Measurements from ENCODE around the gene SOCS1.

SOCS1 gene

DNA sequence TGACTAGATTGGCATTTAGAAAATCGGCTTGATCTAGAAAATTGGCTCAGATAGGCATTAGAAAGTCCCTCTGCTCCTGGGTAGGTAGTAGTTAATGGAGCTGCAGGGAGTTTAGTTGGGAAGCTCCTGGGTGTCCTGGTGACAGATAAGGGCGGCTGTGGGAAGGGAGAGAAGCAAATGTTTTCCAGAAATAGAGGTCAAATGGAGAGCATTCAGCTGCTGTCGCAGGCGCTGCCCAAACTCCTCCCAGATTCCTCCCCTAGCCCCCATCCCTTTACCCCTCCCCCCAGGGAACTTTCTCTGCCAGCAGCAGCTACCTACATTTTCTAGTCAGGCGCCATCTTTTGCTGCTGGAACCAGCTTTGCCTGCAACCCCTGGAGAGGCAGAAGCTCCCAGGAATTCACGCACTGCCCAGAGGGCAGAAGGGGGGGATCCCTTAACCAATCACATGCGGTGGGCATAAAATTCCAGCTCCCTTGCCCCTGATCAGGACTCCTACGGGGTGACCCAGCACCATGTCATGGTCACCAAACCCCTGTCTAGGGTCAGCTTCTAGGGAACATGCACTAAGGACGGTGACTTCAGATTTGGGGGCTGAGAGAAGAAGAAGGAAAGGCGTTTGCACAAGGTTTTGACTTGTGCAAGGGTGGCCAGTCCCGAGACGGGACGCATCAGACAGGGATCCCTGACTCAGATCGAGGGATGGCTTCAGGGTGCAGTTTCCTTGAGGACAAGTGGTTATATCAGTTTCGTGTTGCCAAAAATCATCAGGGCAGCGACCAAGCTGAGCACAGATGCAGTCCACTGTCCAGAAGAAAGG is 43.8 kb downstream of the SOCS1 start:
- no peak overlapping the region for H3K27ac ChIP-seq
- H3K4me3 ChIP-seq, result no peak overlapping the region

DNA sequence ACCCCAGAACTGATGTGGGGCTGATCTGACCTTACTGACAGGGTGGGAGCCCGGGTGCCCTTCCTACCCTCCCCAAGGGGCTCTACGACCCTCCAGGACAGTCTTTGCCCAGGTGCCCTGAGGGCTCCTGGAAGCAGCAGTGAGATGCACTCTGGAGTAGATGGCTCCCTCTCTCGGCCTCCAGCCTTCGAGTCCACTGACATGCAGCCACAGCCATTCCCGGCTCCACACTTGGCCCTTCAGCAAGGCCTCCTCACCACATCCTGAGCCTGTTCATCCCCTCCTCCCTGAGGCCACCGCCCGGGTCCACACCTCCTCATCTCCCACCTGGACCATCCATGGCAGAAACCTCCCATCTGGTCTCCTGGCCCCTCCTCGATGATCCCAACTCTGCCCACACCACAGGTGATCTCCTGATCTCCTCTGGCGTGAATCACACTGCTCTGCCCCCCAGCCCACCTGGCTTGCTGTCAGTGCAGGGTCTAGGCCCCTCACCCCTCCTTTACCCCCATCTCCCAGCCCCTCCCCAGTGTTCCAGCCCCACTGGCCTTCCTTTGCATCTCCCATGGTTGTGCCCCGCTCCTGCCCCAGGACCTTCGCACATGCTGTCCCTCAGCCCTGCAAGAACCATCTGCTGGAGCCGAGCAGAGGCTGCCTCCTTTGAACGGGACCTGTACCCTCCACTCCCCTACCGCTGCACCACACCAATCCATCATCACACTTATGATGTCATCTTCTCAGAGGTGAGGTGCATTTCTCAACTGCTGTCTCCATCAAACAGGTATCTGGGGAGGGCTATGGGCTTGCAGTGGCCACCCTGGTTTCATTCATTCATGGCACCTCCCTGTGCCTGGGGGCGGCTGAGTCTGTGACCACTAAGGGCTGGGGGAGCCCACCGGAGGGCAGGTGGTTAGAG is 44.7 kb downstream of the SOCS1 start:
- Histone ChIP-seq H3K27ac (no peak overlapping the region), H3K4me3 (no peak overlapping the region)

DNA sequence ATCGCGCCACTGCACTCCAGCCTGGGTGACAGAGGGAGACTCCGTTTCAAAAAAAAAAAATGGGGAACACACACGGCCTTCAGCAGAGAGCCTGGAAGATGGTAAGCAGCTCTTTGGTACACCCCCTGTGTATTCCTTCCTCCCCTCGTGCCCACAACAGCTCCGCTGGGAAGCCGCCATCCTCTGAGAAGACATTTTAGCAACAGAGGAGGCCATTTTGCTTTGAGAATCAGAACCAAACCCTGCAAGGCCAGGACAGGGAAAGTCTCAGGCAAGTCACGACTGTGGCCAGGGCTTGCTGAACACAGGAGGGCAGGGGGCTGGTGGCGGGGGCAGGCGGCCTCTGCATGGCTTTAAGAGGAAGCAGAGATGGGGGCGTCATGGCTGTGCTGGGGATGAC is 45.7 kb downstream of the SOCS1 start:
- no peak overlapping the region for H3K27ac ChIP-seq
- H3K4me3 ChIP-seq, result no peak overlapping the region

DNA sequence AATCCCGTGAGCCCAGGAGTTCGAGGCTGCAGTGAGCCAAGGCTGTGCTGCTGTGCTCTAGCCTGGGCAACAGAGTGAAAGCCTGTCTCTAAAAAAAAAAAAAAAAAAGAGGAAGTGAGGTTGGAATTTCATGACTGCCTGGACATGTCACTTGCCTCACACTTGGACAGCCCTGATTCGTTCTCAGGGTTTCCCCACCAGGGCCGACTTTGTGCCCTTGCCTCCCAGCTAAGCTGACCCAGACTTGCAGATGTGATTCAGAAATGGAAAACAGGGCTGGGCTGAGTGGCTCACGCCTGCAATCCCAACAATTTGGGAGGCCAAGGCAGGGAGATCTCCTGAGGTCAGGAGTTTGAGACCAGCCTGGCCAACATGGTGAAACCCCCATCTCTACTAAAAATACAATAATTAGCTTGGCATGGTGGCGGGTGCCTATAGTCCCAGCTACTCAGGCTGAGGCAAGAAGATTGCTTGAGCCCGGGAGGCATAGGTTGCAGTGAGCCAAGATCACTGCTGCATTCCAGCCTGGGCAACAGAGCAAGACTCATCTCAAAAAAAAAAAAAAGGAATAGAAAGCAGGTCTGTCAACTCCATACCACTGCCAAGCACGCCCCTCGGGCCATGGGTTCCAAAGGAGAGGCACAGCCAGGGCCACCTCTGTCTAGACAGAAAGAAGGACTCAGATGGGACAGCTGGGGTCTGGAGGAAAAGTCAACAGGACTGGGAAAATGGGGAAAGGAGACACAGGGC is 46.9 kb downstream of the SOCS1 start:
- Histone ChIP-seq H3K27ac (peak overlapping the region in 1 of 21 experiments; percentile 11), H3K4me3 (no peak overlapping the region)

DNA sequence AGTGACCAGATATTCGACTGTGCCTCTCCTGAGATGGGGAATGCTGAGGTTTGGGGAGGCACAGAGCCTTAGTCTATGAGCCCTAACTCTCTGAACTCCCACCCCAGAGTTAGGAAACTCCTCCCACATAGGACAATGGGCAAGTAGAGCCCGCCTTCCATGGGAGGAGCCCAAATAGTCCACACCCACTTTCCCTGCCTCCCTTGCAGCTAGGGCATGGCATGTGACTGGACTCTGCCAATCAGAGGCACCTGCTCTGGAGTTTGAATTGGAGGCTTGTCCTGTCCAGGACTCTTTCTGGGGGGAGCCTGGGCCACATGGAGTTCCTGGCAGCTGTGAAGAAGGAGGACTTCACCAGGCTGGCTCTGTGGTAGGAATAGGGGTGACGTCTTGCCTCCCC is 48.4 kb downstream of the SOCS1 start:
- H3K4me3 ChIP-seq, result no peak overlapping the region
- no peak overlapping the region for H3K27ac ChIP-seq

DNA sequence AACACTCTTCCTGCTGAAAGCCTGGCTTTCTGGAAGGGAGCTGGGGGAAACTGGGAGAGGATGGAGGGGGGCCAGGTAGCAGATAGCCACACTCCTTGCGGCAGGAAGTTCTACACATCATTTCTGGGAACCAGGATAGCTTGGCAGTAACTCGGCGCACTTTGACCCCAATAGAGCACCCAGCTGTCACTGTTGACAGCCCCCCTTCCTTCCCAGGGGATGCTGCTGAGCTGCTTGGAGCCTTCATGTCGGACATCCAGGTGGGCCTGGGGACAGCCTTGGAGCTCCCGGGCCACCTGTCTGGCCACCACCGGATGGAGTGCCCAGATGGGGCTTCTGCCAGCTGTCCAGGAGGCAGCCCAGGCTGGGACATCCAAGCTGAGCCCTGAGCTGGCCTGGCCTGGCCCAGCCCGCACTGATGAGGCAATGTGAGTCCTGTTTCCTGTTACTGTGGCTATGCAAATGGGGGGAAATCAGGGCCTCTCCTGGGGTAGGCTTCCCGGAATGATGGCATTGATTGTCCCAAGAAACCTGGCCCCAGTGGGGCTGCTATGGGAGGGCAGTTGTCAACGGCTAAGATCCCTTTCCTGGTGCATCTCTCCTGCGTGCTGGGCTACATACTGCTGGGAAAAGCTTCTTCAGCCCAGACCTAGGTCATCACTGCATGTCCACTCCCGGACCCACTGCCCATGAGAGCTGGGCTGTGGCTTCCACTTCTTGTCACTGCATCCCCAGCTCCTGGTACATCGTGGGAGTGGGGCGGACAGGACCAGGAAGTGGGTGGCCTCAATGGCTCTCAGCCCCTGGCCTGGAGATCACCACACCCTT is 50.0 kb downstream of the SOCS1 start:
- H3K27ac ChIP-seq, result peak overlapping the region in 3 of 21 experiments; percentile 10 to 49 (median 22)
- H3K4me3 ChIP-seq, result no peak overlapping the region

DNA sequence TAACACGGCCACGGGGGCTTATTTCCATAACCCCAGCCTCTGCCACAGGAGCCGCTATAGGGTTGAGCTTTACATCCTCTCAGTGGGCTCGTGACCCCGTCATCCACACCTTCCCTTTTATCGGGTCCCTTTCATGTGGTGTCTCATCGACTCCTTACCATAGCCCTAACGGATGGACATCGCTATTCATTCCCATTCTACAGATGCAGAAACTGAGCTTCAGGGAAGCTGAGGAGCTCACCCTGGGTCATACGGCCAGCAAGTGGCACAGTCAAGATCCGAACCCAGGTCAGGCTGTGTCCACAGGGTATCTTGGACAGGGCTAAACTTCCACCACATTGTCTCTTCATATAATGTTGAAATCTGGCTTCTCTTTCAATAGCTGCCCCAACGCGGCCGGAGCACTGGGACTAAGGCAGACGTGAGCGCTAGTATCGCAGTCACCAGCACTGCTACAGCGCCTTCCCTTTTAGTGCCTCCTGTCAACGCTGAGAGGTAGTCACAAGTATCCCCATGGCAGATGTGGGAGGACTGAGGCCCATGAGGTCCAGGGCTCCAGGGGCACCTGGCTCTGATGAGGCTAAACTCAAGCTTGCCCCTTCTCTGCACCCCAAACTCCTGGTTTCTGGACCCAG is 50.8 kb downstream of the SOCS1 start:
- Histone ChIP-seq H3K27ac (peak overlapping the region in 2 of 21 experiments; percentile 22 to 49), H3K4me3 (no peak overlapping the region)

DNA sequence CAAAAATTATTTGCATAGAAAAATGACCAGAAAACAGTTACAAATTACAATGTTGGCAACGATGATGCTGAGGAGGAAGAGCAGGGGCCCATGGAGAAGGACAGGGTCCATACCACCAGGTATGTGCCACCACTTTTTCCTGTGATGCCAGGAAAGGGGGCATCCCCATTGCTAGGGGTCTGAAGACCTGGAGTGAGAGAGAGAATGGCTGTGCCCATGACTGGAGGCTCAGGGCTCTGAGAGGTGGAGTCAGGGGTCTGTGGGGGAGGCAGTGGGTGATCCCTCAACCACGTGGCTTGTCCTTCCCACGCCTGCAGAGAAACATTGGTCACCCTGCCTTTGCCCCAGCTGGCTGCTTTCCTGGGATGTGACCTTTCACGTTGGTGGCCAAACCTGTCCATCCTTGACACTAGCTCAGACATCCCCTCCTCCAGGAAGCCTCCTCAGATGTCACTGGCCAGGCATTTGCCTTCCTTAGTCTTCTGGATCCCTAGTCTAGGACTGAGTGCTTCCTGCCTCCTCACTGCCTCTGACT is 51.4 kb downstream of the SOCS1 start:
- no peak overlapping the region for H3K4me3 ChIP-seq

More for the DNA sequence above, 51.4 kb downstream of the SOCS1 start:
- no peak overlapping the region for H3K27ac ChIP-seq
